ENCODE data around the gene S100PBP.

The S100PBP gene

GRCh38 chr1:32825181-32825580 is 7.7 kb downstream of the S100PBP start:
- Histone ChIP-seq H3K9me3 (ENCODE audit: control insufficient read depth, low read length) (no peaks in the 10 kb centered on the region), H3K27me3 (replicated peaks; ENCODE audit: control insufficient read depth, insufficient read depth, low read length, poor library complexity, severe bottlenecking) (no peaks in the 10 kb centered on the region), H3K36me3 (ENCODE audit: control insufficient read depth, insufficient read depth, low read length) (peaks cover 48% of the 10 kb centered on the region), H3K4me3 (ENCODE audit: insufficient read depth, low read depth, low read length, poor library complexity, severe bottlenecking) (no peak overlapping the region), H3K27ac (ENCODE audit: insufficient read depth, low read length, poor library complexity, severe bottlenecking) (no peak overlapping the region), H3K4me1 (ENCODE audit: control insufficient read depth, insufficient read depth, low read length, poor library complexity, severe bottlenecking) (no peaks in the 10 kb centered on the region)
- DNase-seq = no peak

- H3K36me3 ChIP-seq (ENCODE audit: control insufficient read depth, insufficient read depth, low read length) = peaks cover 65% of the 10 kb centered on the region
- no peak overlapping the region for H3K4me3 ChIP-seq (ENCODE audit: insufficient read depth, low read depth, low read length, poor library complexity, severe bottlenecking)
- no peaks in the 10 kb centered on the region for H3K4me1 ChIP-seq (ENCODE audit: control insufficient read depth, insufficient read depth, low read length, poor library complexity, severe bottlenecking)
- no peaks in the 10 kb centered on the region for H3K9me3 ChIP-seq (ENCODE audit: control insufficient read depth, low read length)
- no peak for DNase-seq
- H3K27ac ChIP-seq (ENCODE audit: insufficient read depth, low read length, poor library complexity, severe bottlenecking) = no peak overlapping the region
- H3K27me3 ChIP-seq (replicated peaks; ENCODE audit: control insufficient read depth, insufficient read depth, low read length, poor library complexity, severe bottlenecking) = no peaks in the 10 kb centered on the region
Measured at GRCh38 chr1:32828341-32828740, 10.9 kb downstream of the S100PBP start.

GRCh38 chr1:32830092-32830852 is 12.8 kb downstream of the S100PBP start:
- Histone ChIP-seq H3K4me1 (ENCODE audit: control insufficient read depth, insufficient read depth, low read length, poor library complexity, severe bottlenecking) (no peaks in the 10 kb centered on the region), H3K4me3 (ENCODE audit: insufficient read depth, low read depth, low read length, poor library complexity, severe bottlenecking) (no peak overlapping the region), H3K27me3 (replicated peaks; ENCODE audit: control insufficient read depth, insufficient read depth, low read length, poor library complexity, severe bottlenecking) (no peaks in the 10 kb centered on the region), H3K36me3 (ENCODE audit: control insufficient read depth, insufficient read depth, low read length) (peaks cover 69% of the 10 kb centered on the region), H3K27ac (ENCODE audit: insufficient read depth, low read length, poor library complexity, severe bottlenecking) (no peak overlapping the region), H3K9me3 (ENCODE audit: control insufficient read depth, low read length) (no peaks in the 10 kb centered on the region)
- no peak for DNase-seq

GRCh38 chr1:32831878-32832277 is 14.4 kb downstream of the S100PBP start:
- Histone ChIP-seq H3K36me3 (ENCODE audit: control insufficient read depth, insufficient read depth, low read length) (peaks cover 54% of the 10 kb centered on the region), H3K4me1 (ENCODE audit: control insufficient read depth, insufficient read depth, low read length, poor library complexity, severe bottlenecking) (no peaks in the 10 kb centered on the region), H3K9me3 (ENCODE audit: control insufficient read depth, low read length) (no peaks in the 10 kb centered on the region), H3K4me3 (ENCODE audit: insufficient read depth, low read depth, low read length, poor library complexity, severe bottlenecking) (no peak overlapping the region), H3K27me3 (replicated peaks; ENCODE audit: control insufficient read depth, insufficient read depth, low read length, poor library complexity, severe bottlenecking) (no peaks in the 10 kb centered on the region), H3K27ac (ENCODE audit: insufficient read depth, low read length, poor library complexity, severe bottlenecking) (no peak overlapping the region)
- DNase-seq = no peak

- Histone ChIP-seq H3K4me1 (ENCODE audit: control insufficient read depth, insufficient read depth, low read length, poor library complexity, severe bottlenecking) (no peaks in the 10 kb centered on the region), H3K9me3 (ENCODE audit: control insufficient read depth, low read length) (no peaks in the 10 kb centered on the region), H3K27me3 (replicated peaks; ENCODE audit: control insufficient read depth, insufficient read depth, low read length, poor library complexity, severe bottlenecking) (no peaks in the 10 kb centered on the region), H3K36me3 (ENCODE audit: control insufficient read depth, insufficient read depth, low read length) (peaks cover 3% of the 10 kb centered on the region), H3K27ac (ENCODE audit: insufficient read depth, low read length, poor library complexity, severe bottlenecking) (no peak overlapping the region), H3K4me3 (ENCODE audit: insufficient read depth, low read depth, low read length, poor library complexity, severe bottlenecking) (no peak overlapping the region)
- no peak for DNase-seq
Measured at GRCh38 chr1:32848354-32849063, 31.1 kb downstream of the S100PBP start.

GRCh38 chr1:32855861-32856617 is 38.6 kb downstream of the S100PBP start:
- Histone ChIP-seq H3K36me3 (ENCODE audit: control insufficient read depth, insufficient read depth, low read length) (peaks cover 33% of the 10 kb centered on the region), H3K4me3 (ENCODE audit: insufficient read depth, low read depth, low read length, poor library complexity, severe bottlenecking) (no peak overlapping the region), H3K27me3 (replicated peaks; ENCODE audit: control insufficient read depth, insufficient read depth, low read length, poor library complexity, severe bottlenecking) (no peaks in the 10 kb centered on the region), H3K4me1 (ENCODE audit: control insufficient read depth, insufficient read depth, low read length, poor library complexity, severe bottlenecking) (no peaks in the 10 kb centered on the region), H3K27ac (ENCODE audit: insufficient read depth, low read length, poor library complexity, severe bottlenecking) (no peak overlapping the region), H3K9me3 (ENCODE audit: control insufficient read depth, low read length) (no peaks in the 10 kb centered on the region)
- no peak for DNase-seq

- no peaks in the 10 kb centered on the region for H3K9me3 ChIP-seq (ENCODE audit: control insufficient read depth, low read length)
- no peaks in the 10 kb centered on the region for H3K4me1 ChIP-seq (ENCODE audit: control insufficient read depth, insufficient read depth, low read length, poor library complexity, severe bottlenecking)
- peaks cover 39% of the 10 kb centered on the region for H3K36me3 ChIP-seq (ENCODE audit: control insufficient read depth, insufficient read depth, low read length)
- no peak overlapping the region for H3K4me3 ChIP-seq (ENCODE audit: insufficient read depth, low read depth, low read length, poor library complexity, severe bottlenecking)
- no peaks in the 10 kb centered on the region for H3K27me3 ChIP-seq (replicated peaks; ENCODE audit: control insufficient read depth, insufficient read depth, low read length, poor library complexity, severe bottlenecking)
- DNase-seq = no peak
- H3K27ac ChIP-seq (ENCODE audit: insufficient read depth, low read length, poor library complexity, severe bottlenecking) = no peak overlapping the region
Measured at GRCh38 chr1:32858136-32858535, 40.7 kb downstream of the S100PBP start.

GRCh38 chr1:32858791-32859190 is 41.3 kb downstream of the S100PBP start:
- H3K27ac ChIP-seq (ENCODE audit: insufficient read depth, low read length, poor library complexity, severe bottlenecking) = no peak overlapping the region
- H3K9me3 ChIP-seq (ENCODE audit: control insufficient read depth, low read length) = no peaks in the 10 kb centered on the region
- DNase-seq = no peak
- H3K36me3 ChIP-seq (ENCODE audit: control insufficient read depth, insufficient read depth, low read length) = peaks cover 39% of the 10 kb centered on the region
- no peaks in the 10 kb centered on the region for H3K4me1 ChIP-seq (ENCODE audit: control insufficient read depth, insufficient read depth, low read length, poor library complexity, severe bottlenecking)
- no peaks in the 10 kb centered on the region for H3K27me3 ChIP-seq (replicated peaks; ENCODE audit: control insufficient read depth, insufficient read depth, low read length, poor library complexity, severe bottlenecking)
- H3K4me3 ChIP-seq (ENCODE audit: insufficient read depth, low read depth, low read length, poor library complexity, severe bottlenecking) = no peak overlapping the region

- H3K27ac ChIP-seq (ENCODE audit: insufficient read depth, low read length, poor library complexity, severe bottlenecking) = no peak overlapping the region
- H3K4me1 ChIP-seq (ENCODE audit: control insufficient read depth, insufficient read depth, low read length, poor library complexity, severe bottlenecking) = no peaks in the 10 kb centered on the region
- H3K9me3 ChIP-seq (ENCODE audit: control insufficient read depth, low read length) = no peaks in the 10 kb centered on the region
- H3K36me3 ChIP-seq (ENCODE audit: control insufficient read depth, insufficient read depth, low read length) = peaks cover 39% of the 10 kb centered on the region
- H3K27me3 ChIP-seq (replicated peaks; ENCODE audit: control insufficient read depth, insufficient read depth, low read length, poor library complexity, severe bottlenecking) = no peaks in the 10 kb centered on the region
- no peak for DNase-seq
- H3K4me3 ChIP-seq (ENCODE audit: insufficient read depth, low read depth, low read length, poor library complexity, severe bottlenecking) = no peak overlapping the region
Measured at GRCh38 chr1:32859915-32860314, 42.5 kb downstream of the S100PBP start.

- DNase-seq = no peak
- H3K4me1 ChIP-seq (ENCODE audit: control insufficient read depth, insufficient read depth, low read length, poor library complexity, severe bottlenecking) = no peaks in the 10 kb centered on the region
- peaks cover 35% of the 10 kb centered on the region for H3K36me3 ChIP-seq (ENCODE audit: control insufficient read depth, insufficient read depth, low read length)
- no peaks in the 10 kb centered on the region for H3K27me3 ChIP-seq (replicated peaks; ENCODE audit: control insufficient read depth, insufficient read depth, low read length, poor library complexity, severe bottlenecking)
- no peak overlapping the region for H3K4me3 ChIP-seq (ENCODE audit: insufficient read depth, low read depth, low read length, poor library complexity, severe bottlenecking)
- H3K27ac ChIP-seq (ENCODE audit: insufficient read depth, low read length, poor library complexity, severe bottlenecking) = no peak overlapping the region
- no peaks in the 10 kb centered on the region for H3K9me3 ChIP-seq (ENCODE audit: control insufficient read depth, low read length)
Measured at GRCh38 chr1:32860566-32860965, 43.1 kb downstream of the S100PBP start.

Measured in effector memory CD4-positive, alpha-beta T cell (primary cell).